Measurements from ENCODE around the gene VSTM4.

GRCh38 chr10:49025347-49025983 is 89.9 kb downstream of the VSTM4 start:
- TF ChIP-seq EZH2 (IDR thresholded peaks at IDR 0.05; ENCODE audit: low read depth, unreplicated experiment) (no peak), CTCF (conservative IDR thresholded peaks at IDR 0.05; ENCODE audit: low read depth in 2 of 2) (no peak), REST (IDR thresholded peaks at IDR 0.05; ENCODE audit: unreplicated experiment) (no peak), EZH2phosphoT487 (IDR thresholded peaks at IDR 0.05; ENCODE audit: unreplicated experiment) (no peak), CREB1 (CRISPR knock-in tag; IDR thresholded peaks at IDR 0.05; ENCODE audit: low read depth) (no peak), POLR2AphosphoS5 (IDR thresholded peaks at IDR 0.05; ENCODE audit: low read depth) (no peak), ETS1 (IDR thresholded peaks at IDR 0.05) (no peak), STAT1 (IDR thresholded peaks at IDR 0.05; ENCODE audit: unreplicated experiment) (no peak), JUNB (IDR thresholded peaks at IDR 0.05; ENCODE audit: unreplicated experiment) (no peak), ZNF114 (CRISPR knock-in tag; IDR thresholded peaks at IDR 0.05) (no peak), ZNF462 (CRISPR knock-in tag; IDR thresholded peaks at IDR 0.05) (no peak), ZNF331 (CRISPR knock-in tag; IDR thresholded peaks at IDR 0.05; ENCODE audit: low read depth) (no peak), NANOG (IDR thresholded peaks at IDR 0.05; ENCODE audit: borderline replicate concordance) (no peak)

All from GM23338 (cell line).